SK-N-SH treated with all-trans-retinoic acid at 6 μM for 48 hours (cell line): ENCODE results near the gene PRORP.

Experiments used
- ATAC-seq: fragments of 200-7000 bp; cut with Tn5 transposase; 3 replicates; pipeline ENCODE4 v1.9.1; 2020; ENCODE audit warnings: mild to moderate bottlenecking, moderate library complexity
- ARNTL ChIP-seq: fragments of 450-650 bp; formaldehyde crosslinking; IDR thresholded peaks from 2 replicates; pipeline ENCODE4 v1.5.0; 2020; ENCODE audit warnings: low read depth, mild to moderate bottlenecking, moderate library complexity, borderline replicate concordance
- BACH2 ChIP-seq: fragments of 250-450 bp; sonication (Bioruptor Pico); IDR thresholded peaks from 2 replicates; pipeline ENCODE4 v1.9.0; 2021; ENCODE audit warnings: mild to moderate bottlenecking, borderline replicate concordance
- CREB5 ChIP-seq: fragments of 250-450 bp; sonication (Bioruptor Pico); IDR thresholded peaks from 2 replicates; pipeline ENCODE4 v1.5.1; 2020; ENCODE audit warnings: low read depth, mild to moderate bottlenecking, moderate library complexity
- CSDC2 ChIP-seq: fragments of 250-450 bp; sonication (Bioruptor Pico); IDR thresholded peaks from 2 replicates; pipeline ENCODE4 v1.5.0; 2020; ENCODE audit warnings: mild to moderate bottlenecking, moderate library complexity
- CSRNP3 ChIP-seq: fragments of 250-450 bp; sonication (Bioruptor Pico); IDR thresholded peaks from 2 replicates; pipeline ENCODE4 v1.5.1; 2021; ENCODE audit warnings: mild to moderate bottlenecking, moderate library complexity
- ESRRG ChIP-seq: fragments of 250-450 bp; sonication (Bioruptor Pico); IDR thresholded peaks from 2 replicates; pipeline ENCODE4 v1.6.1; 2021; ENCODE audit warnings: mild to moderate bottlenecking
- GLIS3 ChIP-seq: fragments of 250-450 bp; sonication (Bioruptor Pico); IDR thresholded peaks from 2 replicates; pipeline ENCODE4 v1.5.0; 2020; ENCODE audit warnings: mild to moderate bottlenecking, moderate library complexity
- ISL1 ChIP-seq: fragments of 250-450 bp; sonication (Bioruptor Pico); IDR thresholded peaks from 2 replicates; pipeline ENCODE4 v2.1.2; 2022; ENCODE audit warnings: mild to moderate bottlenecking, moderate library complexity
- OSR1 ChIP-seq: fragments of 250-450 bp; sonication (Bioruptor Pico); IDR thresholded peaks from 2 replicates; pipeline ENCODE4 v1.8.0; 2022; ENCODE audit warnings: moderate library complexity, mild to moderate bottlenecking, inconsistent platforms
- PATZ1 ChIP-seq: fragments of 250-450 bp; sonication (Bioruptor Pico); IDR thresholded peaks from 2 replicates; pipeline ENCODE4 v1.8.0; 2020; ENCODE audit warnings: mild to moderate bottlenecking, moderate library complexity, borderline replicate concordance
- POU6F1 ChIP-seq: fragments of 250-450 bp; sonication (Bioruptor Pico); IDR thresholded peaks from 2 replicates; pipeline ENCODE4 v1.8.0; 2021; ENCODE audit warnings: low read depth, mild to moderate bottlenecking, moderate library complexity, borderline replicate concordance
- RARB ChIP-seq: fragments of 250-450 bp; sonication (Bioruptor Pico); IDR thresholded peaks from 2 replicates; pipeline ENCODE4 v1.8.0; 2021; ENCODE audit warnings: mild to moderate bottlenecking, moderate library complexity
- SNAI2 ChIP-seq: fragments of 250-450 bp; sonication (Bioruptor Pico); IDR thresholded peaks from 2 replicates; pipeline ENCODE4 v1.5.0; 2020; ENCODE audit warnings: mild to moderate bottlenecking, moderate library complexity
- TCF4 ChIP-seq: fragments of 250-450 bp; sonication (Bioruptor Pico); IDR thresholded peaks from 2 replicates; pipeline ENCODE4 v1.8.0; 2021; ENCODE audit warnings: mild to moderate bottlenecking, moderate library complexity, borderline replicate concordance
- TOX ChIP-seq: fragments of 250-450 bp; sonication (Bioruptor Pico); IDR thresholded peaks from 2 replicates; pipeline ENCODE4 v1.8.0; 2021; ENCODE audit warnings: mild to moderate bottlenecking, moderate library complexity, borderline replicate concordance
- TSHZ2 ChIP-seq: fragments of 250-450 bp; sonication (Bioruptor Pico); IDR thresholded peaks from 2 replicates; pipeline ENCODE4 v1.5.0; 2020; ENCODE audit warnings: mild to moderate bottlenecking, moderate library complexity
- ZFP3 ChIP-seq: fragments of 250-450 bp; sonication (Bioruptor Pico); IDR thresholded peaks from 2 replicates; pipeline ENCODE4 v1.5.0; 2020; ENCODE audit warnings: mild to moderate bottlenecking, moderate library complexity
- ZFP30 ChIP-seq: fragments of 450-650 bp; formaldehyde crosslinking; IDR thresholded peaks from 2 replicates; pipeline ENCODE4 v1.5.0; 2022; ENCODE audit warnings: mild to moderate bottlenecking, moderate library complexity
- ZNF565 ChIP-seq: fragments of 450-650 bp; formaldehyde crosslinking; conservative IDR thresholded peaks from 2 replicates; pipeline ENCODE4 v1.5.0; 2020; ENCODE audit warnings: low read depth, mild to moderate bottlenecking, moderate library complexity
- ZNF70 ChIP-seq: fragments of 450-650 bp; formaldehyde crosslinking; IDR thresholded peaks from 2 replicates; pipeline ENCODE4 v1.5.0; 2020; ENCODE audit warnings: mild to moderate bottlenecking, moderate library complexity
- ZNF8 ChIP-seq: fragments of 450-650 bp; formaldehyde crosslinking; IDR thresholded peaks from 2 replicates; pipeline ENCODE4 v1.5.0; 2020; ENCODE audit warnings: mild to moderate bottlenecking, moderate library complexity

PRORP gene

DNA sequence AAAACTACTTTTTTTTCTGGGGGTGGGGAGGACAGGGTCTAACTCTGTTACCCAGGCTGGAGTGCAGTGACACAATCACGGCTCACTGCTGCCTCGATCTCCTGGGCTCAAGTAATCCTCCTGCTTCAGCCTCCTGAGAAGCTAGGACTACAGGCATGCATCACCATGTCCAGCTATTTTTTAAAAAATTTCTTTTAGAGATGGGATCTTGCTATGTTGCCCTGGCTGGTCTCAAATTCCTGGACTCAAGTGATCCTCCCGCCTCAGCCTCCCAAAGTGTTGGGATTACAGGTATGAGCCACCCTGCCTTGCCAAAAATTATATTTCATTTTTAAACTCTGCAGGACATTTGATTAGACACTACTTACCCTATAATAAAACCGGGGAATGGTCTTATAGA lies 6.1 kb upstream of the PRORP start:
- TF ChIP-seq ZNF565 (CRISPR knock-in tag) (no peak), ZFP3 (CRISPR knock-in tag) (no peak), TOX (CRISPR knock-in tag) (no peak), ISL1 (CRISPR knock-in tag) (no peak), SNAI2 (no peak), GLIS3 (CRISPR knock-in tag) (no peak), ZNF8 (CRISPR knock-in tag) (no peak), BACH2 (CRISPR knock-in tag) (no peak), TCF4 (CRISPR knock-in tag) (no peak)
- ATAC-seq = no peak

GRCh38 chr14:35117112-35117511 lies 5.2 kb upstream of the PRORP start:
- TF ChIP-seq ISL1 (CRISPR knock-in tag) = no peak
- TF ChIP-seq, all 23 proteins: peak for 0
- ATAC-seq = no peak

DNA sequence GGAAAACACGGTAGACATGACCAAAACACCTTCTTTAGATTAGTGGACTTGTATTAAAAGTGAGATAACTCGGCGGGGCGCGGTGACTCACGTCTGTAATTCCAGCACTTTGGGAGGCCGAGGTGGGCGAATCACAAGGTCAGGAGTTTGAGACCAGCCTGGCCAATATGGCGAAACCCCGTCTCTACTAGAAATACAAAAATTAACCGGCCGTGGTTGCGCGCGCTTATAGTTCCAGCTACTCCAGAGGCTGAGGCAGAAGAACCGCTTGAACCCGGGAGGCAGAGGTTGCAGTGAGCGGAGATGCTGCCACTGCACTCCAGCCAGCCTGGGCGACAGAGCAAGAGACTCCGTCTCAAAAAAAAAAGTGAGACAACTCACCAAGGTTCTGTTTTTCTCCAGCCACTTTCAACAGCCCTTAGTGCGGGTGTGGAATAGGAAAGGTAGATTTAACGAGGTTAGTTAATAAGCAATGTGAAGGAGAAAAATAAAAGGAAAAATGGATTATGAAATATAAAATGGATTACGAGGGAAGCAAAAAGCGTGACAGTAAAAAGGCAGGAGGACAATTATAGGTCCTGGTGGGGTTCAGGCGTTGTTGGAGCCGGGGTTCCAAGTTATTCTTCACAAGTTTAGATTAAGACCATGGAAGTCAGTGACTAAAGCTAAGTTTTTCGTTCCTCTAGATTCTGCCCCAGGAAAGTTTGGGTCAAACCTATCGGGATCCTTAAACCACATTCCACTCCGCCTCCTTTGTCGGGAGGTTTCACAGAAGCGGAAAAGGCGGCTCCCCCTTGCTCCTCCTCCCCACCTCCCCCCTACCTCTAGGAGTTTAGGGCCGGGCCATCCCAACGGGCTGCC lies 1.1 kb upstream of the PRORP start:
- TF ChIP-seq ARNTL (CRISPR knock-in tag) (no peak), TCF4 (CRISPR knock-in tag) (no peak), BACH2 (CRISPR knock-in tag) (no peak), TOX (CRISPR knock-in tag) (no peak), RARB (no peak), ESRRG (CRISPR knock-in tag) (no peak), ISL1 (CRISPR knock-in tag) (no peak), PATZ1 (CRISPR knock-in tag) (no peak), GLIS3 (CRISPR knock-in tag) (no peak), ZFP30 (CRISPR knock-in tag) (no peak), CSRNP3 (CRISPR knock-in tag) (no peak), POU6F1 (no peak), ZNF565 (CRISPR knock-in tag) (no peak), CSDC2 (CRISPR knock-in tag) (no peak), ZNF8 (CRISPR knock-in tag) (no peak), CREB5 (CRISPR knock-in tag) (no peak), OSR1 (CRISPR knock-in tag) (no peak), ZNF70 (CRISPR knock-in tag) (no peak), TSHZ2 (CRISPR knock-in tag) (no peak)
- TF ChIP-seq, all 23 proteins: peak for 0
- ATAC-seq = no peak; the same call in 2 of the 3 replicates
